GM21717 (cell line): ENCODE data around the gene CLCNKB.
"Not testable (repeated sequence)": the region's sequence is repeated elsewhere in the genome, so short reads cannot be mapped to it uniquely, and the experiment has no call there.

Source experiments
- ATAC-seq: cut with Tn5 transposase; IDR thresholded peaks from one replicate; pipeline ENCODE4 v1.9.1; 2021; ENCODE audit warnings: mild to moderate bottlenecking, moderate library complexity; ENCODE audit not compliant: unreplicated experiment

The CLCNKB gene

DNA sequence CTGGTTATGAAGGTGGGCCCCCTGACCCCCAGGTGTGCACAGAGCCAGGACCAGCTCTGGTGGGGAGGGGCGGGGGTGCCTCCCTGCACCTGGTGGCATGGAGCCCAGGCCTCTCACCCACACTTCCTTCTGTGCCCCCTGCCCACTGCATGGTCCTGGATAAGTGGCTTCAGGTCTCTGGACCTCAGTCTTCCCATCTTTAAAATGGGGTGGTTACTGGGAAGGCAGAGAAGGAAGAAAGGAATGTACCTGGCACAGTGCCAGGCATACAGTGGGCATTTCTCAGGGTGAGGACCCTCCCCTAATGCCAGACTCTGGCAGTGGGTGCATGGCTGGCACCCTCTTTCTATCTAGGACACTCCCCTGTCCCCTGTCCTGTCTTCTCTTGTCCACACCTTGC is 14.3 kb upstream of the CLCNKB start:
- no peak for ATAC-seq

DNA sequence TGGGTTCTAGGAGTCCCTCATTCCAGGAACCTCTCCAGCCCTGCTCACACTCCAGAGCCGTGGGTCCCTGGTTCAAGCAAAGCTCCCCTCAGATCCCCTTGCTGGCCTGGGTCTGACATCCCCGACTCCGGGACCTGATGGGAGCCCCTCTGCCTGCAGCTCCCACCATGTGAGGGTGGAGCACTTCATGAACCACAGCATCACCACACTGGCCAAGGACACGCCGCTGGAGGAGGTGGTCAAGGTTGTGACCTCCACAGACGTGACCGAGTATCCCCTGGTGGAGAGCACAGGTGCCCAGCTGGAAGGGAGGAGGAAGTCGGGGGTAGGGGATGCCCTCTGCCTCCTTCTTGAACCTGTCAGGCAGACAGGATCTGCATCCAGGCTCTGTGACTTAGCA is 12.0 kb upstream of the CLCNKB start:
- ATAC-seq = no peak

DNA sequence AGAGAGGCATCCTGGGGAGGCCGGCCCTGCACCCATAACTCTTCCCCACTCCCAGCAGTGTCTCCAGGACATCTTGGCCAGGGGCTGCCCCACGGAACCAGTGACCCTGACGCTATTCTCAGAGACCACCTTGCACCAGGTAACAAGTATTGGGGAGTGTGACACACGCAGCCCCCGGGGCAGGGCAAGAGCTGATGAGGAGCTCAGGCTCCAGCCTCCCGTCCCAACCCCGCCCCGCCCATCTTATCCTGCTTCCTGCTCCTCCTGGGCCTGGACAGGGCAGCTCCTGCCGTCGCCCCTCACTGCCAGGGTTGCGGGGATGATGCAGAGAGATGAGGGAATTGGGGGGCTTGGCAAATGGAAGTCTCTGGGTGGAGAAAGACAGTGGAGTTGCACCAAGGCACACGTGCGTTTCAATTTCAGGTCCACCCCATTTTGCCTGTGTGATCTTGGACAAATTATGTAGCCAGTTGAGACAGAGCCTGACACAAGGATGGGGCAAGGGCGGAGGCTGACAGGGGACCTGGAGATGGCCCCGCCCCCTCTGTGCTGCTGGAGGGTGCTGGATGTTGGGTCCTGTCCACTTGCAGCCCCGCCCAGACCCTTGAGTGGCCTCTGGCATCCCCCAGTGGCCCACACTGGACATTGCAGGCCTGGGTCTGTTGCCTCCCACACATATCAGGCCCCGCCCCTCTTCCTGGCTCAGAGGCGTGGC is 11.0 kb upstream of the CLCNKB start:
- no peak for ATAC-seq

- not testable (repeated sequence) for ATAC-seq
Measured at GRCh38 chr1:16033103-16033632, 10.4 kb upstream of the CLCNKB start.

GRCh38 chr1:16036461-16036860 is 7.1 kb upstream of the CLCNKB start:
- not testable (repeated sequence) for ATAC-seq

- no peak for ATAC-seq
Measured at GRCh38 chr1:16038620-16038912, 5.0 kb upstream of the CLCNKB start.

- ATAC-seq = not testable (repeated sequence)
Measured at GRCh38 chr1:16039871-16040270, 3.7 kb upstream of the CLCNKB start.

DNA sequence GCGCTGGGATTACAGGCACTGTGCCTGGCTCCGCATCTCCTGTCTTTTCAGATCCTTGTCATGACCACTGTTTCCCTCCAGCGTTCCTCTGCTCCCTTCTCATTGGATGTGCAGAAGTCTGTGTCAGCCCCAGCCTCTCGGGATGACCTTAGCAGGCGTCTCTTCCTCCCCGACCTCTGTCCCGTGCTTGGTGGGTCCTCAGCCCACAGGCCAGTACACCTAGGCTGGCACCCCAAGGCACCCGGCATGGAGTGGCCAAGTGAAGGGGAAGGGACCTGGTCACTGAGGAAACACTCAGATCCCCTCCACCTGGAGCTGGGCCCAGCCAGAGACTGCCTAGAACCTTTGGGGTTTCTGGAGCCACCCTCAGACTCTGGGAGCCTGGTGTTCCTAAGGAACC is 2.4 kb upstream of the CLCNKB start:
- ATAC-seq = no peak

GRCh38 chr1:16042096-16042495 is 1.5 kb upstream of the CLCNKB start:
- ATAC-seq = no peak

DNA sequence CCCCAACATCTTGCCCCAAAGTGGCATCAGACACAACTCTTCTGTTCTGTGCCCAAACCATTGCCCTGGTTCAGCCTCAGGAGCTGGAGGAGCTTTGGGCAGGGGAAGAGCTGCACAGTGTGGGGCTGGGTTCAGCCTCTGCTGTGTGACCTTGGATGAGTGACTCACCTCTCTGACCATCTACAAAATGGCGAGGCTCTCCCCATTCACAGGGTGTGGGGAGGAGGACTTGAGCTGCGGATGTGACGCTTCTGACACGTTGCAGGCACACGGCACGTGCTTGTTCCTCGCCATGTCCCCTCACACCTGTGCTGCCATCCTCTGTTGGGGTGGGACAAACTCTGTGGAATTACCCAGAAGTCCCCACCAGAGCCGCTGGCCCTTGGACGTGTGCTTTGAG is 928 bp upstream of the CLCNKB start:
- not testable (repeated sequence) for ATAC-seq

DNA sequence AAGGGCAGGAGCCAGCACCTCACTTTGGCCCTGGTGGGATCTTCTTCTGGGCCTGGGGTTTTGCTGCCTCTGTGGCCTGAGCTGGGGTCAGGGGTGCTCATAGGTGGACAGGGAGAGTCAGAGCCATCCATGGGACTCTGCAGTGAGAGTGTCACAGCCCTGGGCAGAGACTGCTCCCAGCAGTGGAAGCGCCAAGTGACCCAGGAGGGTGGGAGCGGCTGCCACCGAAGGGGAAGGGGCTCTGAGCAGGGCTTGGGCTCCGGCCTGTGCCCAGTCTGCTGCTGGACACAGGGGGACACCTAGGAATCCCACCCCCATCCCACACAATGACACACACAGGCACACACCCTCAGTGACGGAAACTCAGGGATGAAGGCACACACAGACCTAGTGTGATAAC is 368 bp downstream of the CLCNKB start:
- no peak for ATAC-seq

DNA sequence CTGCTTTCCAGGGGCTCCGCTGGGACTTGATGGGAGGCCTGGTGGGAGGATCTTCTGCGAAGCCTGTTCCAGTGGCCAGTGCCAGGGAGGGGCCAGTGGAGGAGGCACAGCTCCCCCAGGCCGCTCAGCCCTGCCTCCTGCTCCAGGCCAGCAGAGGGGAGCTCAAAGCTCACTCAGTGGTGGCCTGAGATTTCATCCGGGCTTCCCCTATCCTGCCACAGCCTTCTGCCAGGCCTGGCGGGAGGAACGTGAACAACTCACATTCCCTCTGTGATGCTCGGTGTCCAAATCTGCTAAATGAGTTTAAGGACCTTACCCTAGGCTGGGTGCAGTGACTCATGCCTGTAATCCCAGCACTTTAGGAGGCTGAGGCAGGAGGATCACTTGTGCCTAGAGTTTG is 3.3 kb downstream of the CLCNKB start:
- no peak for ATAC-seq

DNA sequence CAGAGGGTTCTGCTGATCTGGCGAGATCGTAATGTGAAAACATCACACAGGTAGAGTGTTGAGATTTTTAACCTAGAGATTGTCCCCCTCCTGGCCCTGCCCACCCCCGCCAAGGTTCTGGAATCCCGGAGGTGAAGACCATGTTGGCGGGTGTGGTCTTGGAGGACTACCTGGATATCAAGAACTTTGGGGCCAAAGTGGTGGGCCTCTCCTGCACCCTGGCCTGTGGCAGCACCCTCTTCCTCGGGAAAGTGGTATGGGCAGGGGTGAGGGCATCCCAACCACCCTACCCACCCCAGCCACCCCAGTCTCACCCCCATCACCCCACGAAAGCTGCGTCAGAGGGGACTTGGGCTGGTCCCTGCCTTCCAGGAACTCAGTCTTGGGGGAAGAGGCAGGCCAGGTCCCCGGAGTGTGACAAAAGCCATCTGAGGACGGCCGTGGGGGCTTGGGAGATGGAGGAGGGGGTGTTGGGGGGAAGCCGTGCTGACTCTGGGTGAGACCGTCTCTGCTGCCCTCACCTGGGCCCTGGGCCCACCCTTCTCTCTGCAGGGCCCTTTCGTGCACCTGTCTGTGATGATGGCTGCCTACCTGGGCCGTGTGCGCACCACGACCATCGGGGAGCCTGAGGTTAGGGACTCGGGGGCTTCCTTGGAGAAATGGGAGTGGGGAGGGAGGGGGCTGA is 4.4 kb downstream of the CLCNKB start:
- no peak for ATAC-seq

- ATAC-seq = no peak
Measured at GRCh38 chr1:16048573-16049189, 5.1 kb downstream of the CLCNKB start.

GRCh38 chr1:16050328-16050727 is 6.7 kb downstream of the CLCNKB start:
- ATAC-seq = no peak

DNA sequence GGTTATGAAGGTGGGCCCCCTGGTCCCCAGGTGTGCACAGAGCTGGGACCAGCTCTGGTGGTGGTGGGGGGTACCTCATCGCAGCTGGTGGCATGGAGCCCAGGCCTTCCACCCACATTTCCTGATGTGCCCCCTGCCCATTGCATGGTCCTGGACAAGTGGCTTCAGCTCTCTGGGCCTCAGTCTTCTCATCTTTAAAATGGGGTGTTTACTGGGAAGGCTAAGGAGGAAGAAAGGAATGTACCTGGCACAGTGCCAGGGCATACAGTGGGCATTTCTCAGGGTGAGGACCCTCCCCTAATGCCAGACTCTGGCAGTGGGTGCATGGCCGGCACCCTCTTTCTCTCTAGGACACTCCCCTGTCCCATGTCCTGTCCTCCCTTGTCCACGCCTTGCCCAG is 7.5 kb downstream of the CLCNKB start:
- no peak for ATAC-seq

- ATAC-seq = not testable (repeated sequence)
Measured at GRCh38 chr1:16051949-16052348, 8.4 kb downstream of the CLCNKB start.

- no peak for ATAC-seq
Measured at GRCh38 chr1:16053781-16054502, 10.4 kb downstream of the CLCNKB start.

GRCh38 chr1:16054598-16055540 is 11.3 kb downstream of the CLCNKB start:
- ATAC-seq = no peak
